Lower leg skin (tissue), 4 donors: ENCODE data around the gene ZMYND8. TPM values are rescaled to one million over a fixed set of nuclear protein-coding genes. Genes with fewer than 3 reads are reported as not detected.
A peak's percentile ranks its signal among the peaks of the same experiment; 100 is the strongest.

Experiments used
- DNase-seq, 2 donors: peaks; one replicate each; pipeline ENCODE4 v3.0.0-alpha.2; 2019; ENCODE audit warnings: low spot score in 2 of 2
- H3K4me3 ChIP-seq: fragments of 200-600 bp; sonication (generic); 2 replicates; pipeline ENCODE4 v1.5.1; 2017; ENCODE audit warnings: mild to moderate bottlenecking, low read depth; ENCODE audit not compliant: poor library complexity, severe bottlenecking
- POLR2A ChIP-seq, 2 donors: fragments of 450-650 bp; IDR thresholded peaks; one replicate each; pipeline ENCODE4 v1.6.1; 2016 to 2017; ENCODE audit warnings: antibody characterized with exemption in 2 of 2, mild to moderate bottlenecking in 1 of 2, moderate library complexity in 1 of 2
- WGBS, 2 donors: methylation state at CpG; one replicate each; pipeline ENCODE4 v1.1.5; 2018; 5-methylcytosine and 5-hydroxymethylcytosine counted together
- intact Hi-C: fragments of 100-400 bp; cut with DNase I; formaldehyde crosslinking; loops from one replicate; pipeline ENCODE4 v1.15.0; 2023; ENCODE audit warnings: low total_unique reads
- total RNA-seq, 4 donors: library from RNA; depleted of rRNA; stranded (reverse); fragments of >200 nt; gene quantifications; one replicate each; pipeline ENCODE4 v1.1.0, GENCODE V29; 2016
- TF ChIP-seq, protein P1 (sequence below), 3 donors: fragments of 450-650 bp; IDR thresholded peaks; one replicate each; pipeline ENCODE4 v1.5.1; 2016; ENCODE audit warnings: antibody characterized with exemption in 3 of 3, mild to moderate bottlenecking in 3 of 3, moderate library complexity in 2 of 3

The ZMYND8 gene
- total RNA-seq, 4 donors from 2014 or later, result 42.2 to 79.0 (median 65.4) TPM

DNA sequence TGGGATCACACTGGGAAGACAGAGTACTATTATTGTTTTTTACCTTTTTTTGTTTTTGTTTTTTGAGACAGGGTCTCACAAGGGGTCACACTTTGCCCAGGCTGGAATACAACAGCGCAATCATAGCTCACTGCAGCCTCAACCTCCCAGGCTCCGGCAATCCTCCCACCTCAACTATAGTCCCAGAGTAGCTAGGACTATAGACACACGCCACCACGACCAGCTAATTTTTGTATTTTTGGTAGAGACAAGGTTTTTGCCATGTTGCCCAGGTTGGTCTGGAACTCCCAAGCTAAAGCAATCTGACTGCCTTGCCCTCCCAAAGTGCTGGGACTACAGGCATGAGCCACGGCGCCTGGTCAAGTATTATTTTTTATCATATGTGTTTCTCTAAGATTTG, 81.0 kb downstream of the ZMYND8 start:
- 95 to 97% methylated on average over 6 of the region's 6 CpGs for WGBS, 2 donors
- intact Hi-C loops, result no loop called here
- peak in 1 of 2 donors; percentile 66 for DNase-seq
- H3K4me3 ChIP-seq, result no peak overlapping the region
- TF ChIP-seq POLR2A (IDR thresholded peaks at IDR 0.05), result no peak
- TF ChIP-seq, protein P1, sequence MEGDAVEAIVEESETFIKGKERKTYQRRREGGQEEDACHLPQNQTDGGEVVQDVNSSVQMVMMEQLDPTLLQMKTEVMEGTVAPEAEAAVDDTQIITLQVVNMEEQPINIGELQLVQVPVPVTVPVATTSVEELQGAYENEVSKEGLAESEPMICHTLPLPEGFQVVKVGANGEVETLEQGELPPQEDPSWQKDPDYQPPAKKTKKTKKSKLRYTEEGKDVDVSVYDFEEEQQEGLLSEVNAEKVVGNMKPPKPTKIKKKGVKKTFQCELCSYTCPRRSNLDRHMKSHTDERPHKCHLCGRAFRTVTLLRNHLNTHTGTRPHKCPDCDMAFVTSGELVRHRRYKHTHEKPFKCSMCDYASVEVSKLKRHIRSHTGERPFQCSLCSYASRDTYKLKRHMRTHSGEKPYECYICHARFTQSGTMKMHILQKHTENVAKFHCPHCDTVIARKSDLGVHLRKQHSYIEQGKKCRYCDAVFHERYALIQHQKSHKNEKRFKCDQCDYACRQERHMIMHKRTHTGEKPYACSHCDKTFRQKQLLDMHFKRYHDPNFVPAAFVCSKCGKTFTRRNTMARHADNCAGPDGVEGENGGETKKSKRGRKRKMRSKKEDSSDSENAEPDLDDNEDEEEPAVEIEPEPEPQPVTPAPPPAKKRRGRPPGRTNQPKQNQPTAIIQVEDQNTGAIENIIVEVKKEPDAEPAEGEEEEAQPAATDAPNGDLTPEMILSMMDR (IDR thresholded peaks at IDR 0.05), result no peak

- intact Hi-C loops, result loop anchor here (5.0 kb wide), 1 partner anchor 108 kb away; no protein-coding TSS in a partner anchor
- H3K4me3 ChIP-seq, result no peak overlapping the region
- peak; percentile 33 to 53 for DNase-seq
- TF ChIP-seq, protein P1 (IDR thresholded peaks at IDR 0.05), result no peak
- TF ChIP-seq POLR2A (IDR thresholded peaks at IDR 0.05), result no peak
- WGBS, 2 donors, result 32 to 33% methylated on average over 4 of the region's 4 CpGs
These were observed 81.9 kb downstream of the ZMYND8 start for GRCh38 chr20:47274401-47275108.

DNA sequence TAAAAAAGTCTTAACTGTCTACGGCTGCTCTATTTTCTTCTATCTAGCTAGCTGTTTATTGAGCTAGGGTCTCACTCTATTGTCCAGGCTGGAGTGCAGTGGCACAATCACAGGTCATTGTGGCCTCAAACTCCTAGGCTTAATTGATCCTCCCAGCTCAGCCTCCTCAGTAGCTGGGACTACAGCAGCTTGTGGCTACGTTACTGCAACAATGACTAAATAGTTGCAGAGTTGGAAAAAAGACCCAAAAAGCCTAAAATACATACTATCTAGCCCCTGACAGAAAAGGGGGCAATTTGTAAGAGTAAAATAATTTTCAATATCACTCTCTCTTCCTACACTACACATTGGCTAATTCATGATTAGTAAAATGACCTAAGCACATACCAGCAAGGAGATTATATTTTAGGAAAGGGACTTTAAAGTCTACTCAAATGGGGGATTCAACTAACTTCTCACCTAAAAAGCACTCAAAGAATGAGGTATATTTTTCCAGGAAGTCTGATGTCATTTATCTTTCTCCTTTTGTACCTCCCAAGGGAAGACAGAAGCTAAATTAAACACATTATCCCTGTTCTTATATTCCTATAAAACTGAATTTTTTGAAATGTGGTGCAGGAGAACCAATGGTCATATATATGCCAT, 82.8 kb downstream of the ZMYND8 start:
- intact Hi-C loops, result loop anchor here (5.0 kb wide), 1 partner anchor 109 kb away; no protein-coding TSS in a partner anchor
- no peak for TF ChIP-seq POLR2A (IDR thresholded peaks at IDR 0.05)
- TF ChIP-seq, protein P1 (IDR thresholded peaks at IDR 0.05), result no peak
- 94 to 96% methylated on average over 2 of the region's 2 CpGs for WGBS, 2 donors
- DNase-seq, result no peak
- no peak overlapping the region for H3K4me3 ChIP-seq

- 80 to 84% methylated on average over 8 of the region's 8 CpGs for WGBS, 2 donors
- peak; percentile 60 to 69 for DNase-seq
- no peak for TF ChIP-seq POLR2A (IDR thresholded peaks at IDR 0.05)
- TF ChIP-seq, protein P1 (IDR thresholded peaks at IDR 0.05), result no peak
- intact Hi-C loops, result loop anchor here (5.0 kb wide), 1 partner anchor 109 kb away; no protein-coding TSS in a partner anchor
- H3K4me3 ChIP-seq, result no peak overlapping the region
These were observed 83.5 kb downstream of the ZMYND8 start for GRCh38 chr20:47272893-47273590.

GRCh38 chr20:47271046-47271615, 85.4 kb downstream of the ZMYND8 start:
- H3K4me3 ChIP-seq, result no peak overlapping the region
- intact Hi-C loops, result loop anchor here (5.0 kb wide), 1 partner anchor 111 kb away; no protein-coding TSS in a partner anchor
- WGBS, 2 donors, result 77 to 85% methylated on average over 7 of the region's 7 CpGs
- TF ChIP-seq, protein P1 (IDR thresholded peaks at IDR 0.05), result no peak
- TF ChIP-seq POLR2A (IDR thresholded peaks at IDR 0.05), result no peak
- peak in 1 of 2 donors; percentile 31 for DNase-seq
